D721Med (cell line): ENCODE data around the gene CPNE5.

Experiments
- DNase-seq: peaks from one replicate; pipeline ENCODE4 v3.0.0; 2011; ENCODE audit warnings: low spot score; ENCODE audit not compliant: insufficient read length
- FAIRE-seq: peaks from 2 replicates; lab custom pipeline; 2011; peaks lifted over from hg19 to GRCh38; lab: Jason Lieb, UNC
- CTCF ChIP-seq: IDR thresholded peaks from 2 replicates; pipeline ENCODE4 v1.5.1; 2012; ENCODE audit warnings: mild to moderate bottlenecking, control low read depth; ENCODE audit not compliant: insufficient read depth; ENCODE audit errors: missing control alignments

The CPNE5 gene

GRCh38 chr6:36838896-36839748 lies at the start of gene CPNE5:
Gene CPNE5 (minus strand): TSS chr6:36839444. CDS start chr6:36839377, 67 bp downstream.
- no peak for FAIRE-seq
- TF ChIP-seq CTCF: no peak
- peak; percentile 55 for DNase-seq

- TF ChIP-seq CTCF: no peak
- DNase-seq: no peak
- FAIRE-seq: no peak
These were observed 48.9 kb upstream of the CPNE5 start for GRCh38 chr6:36888115-36888643.

GRCh38 chr6:36886950-36887618 lies 47.8 kb upstream of the CPNE5 start:
- DNase-seq (no peak), FAIRE-seq (no peak)

GRCh38 chr6:36885461-36886401 lies 46.5 kb upstream of the CPNE5 start, which contains the start of gene C6orf89:
Gene C6orf89 (plus strand): TSS chr6:36885952. CDS start chr6:36899445, 13,493 bp downstream.
- FAIRE-seq: no peak
- TF ChIP-seq CTCF: peak; percentile 83
- DNase-seq: peak; percentile 50

More at GRCh38 chr6:36886950-36887618, 47.8 kb upstream of the CPNE5 start:
- no peak for TF ChIP-seq CTCF

- TF ChIP-seq CTCF: no peak
- DNase-seq (no peak), FAIRE-seq (no peak)
These were observed 45.4 kb upstream of the CPNE5 start for GRCh38 chr6:36884610-36885009.

- FAIRE-seq (no peak), DNase-seq (no peak)
- TF ChIP-seq CTCF: no peak
These were observed 36.0 kb upstream of the CPNE5 start for GRCh38 chr6:36875250-36875633.
